GM19043 (cell line): Measurements from ENCODE around the gene C1orf50.
"Not testable (repeated sequence)": the region's sequence is repeated elsewhere in the genome, so short reads cannot be mapped to it uniquely, and the experiment has no call there.

Experiments
- ATAC-seq: cut with Tn5 transposase; IDR thresholded peaks from one replicate; pipeline ENCODE4 v1.9.1; 2021; ENCODE audit warnings: low read depth; ENCODE audit not compliant: unreplicated experiment

C1orf50 gene

DNA sequence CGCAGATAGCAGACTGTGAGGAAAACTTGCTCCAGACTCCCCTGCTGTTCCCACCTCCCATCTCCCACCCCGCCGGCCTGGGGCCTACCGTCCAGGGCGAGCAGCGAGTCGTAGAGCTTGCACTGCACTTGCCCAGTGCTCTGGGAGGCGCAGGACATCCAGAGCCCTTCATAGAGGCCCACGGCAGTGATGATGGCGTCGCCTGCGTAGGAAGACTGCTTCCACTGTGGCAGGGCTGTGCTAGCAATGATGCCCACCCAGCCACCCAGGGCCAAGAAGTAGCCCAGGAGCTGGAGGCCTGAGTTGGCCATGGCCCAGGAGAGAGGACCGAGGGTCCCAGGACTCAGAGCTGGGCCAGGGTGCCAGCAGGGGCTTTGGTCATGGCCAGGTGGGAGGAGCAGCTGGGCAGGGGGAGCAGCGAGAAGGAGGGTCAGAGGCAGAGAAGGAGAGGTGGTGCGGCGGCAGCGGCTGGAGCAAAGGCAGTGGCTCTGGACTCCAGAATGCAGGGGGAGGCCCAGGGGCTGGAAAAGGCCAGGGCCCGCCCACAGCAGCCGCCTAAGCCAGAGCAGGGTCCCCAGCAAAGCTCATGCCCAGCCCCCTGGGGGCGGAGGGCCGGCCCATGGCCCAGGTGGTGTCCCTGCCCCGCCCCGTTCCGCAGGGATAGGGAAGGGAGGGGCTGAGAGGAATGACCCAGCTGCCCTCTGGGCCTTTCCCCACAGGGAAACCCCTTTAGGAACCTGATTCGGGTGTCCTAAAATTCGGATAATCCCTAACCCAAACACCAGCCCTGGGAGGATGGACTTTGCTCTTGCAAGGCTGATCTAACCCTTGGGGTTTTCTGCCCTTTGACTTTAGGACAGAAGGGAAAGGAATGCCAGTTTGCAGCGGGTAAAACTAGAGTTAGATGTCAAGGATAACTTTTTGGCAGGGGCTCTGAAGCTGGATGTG, 27.0 kb upstream of the C1orf50 start, which contains the start of gene CLDN19:
CLDN19 (minus strand) TSS at position 484 of the 948 bp plus-strand sequence; CDS start at position 311, 173 bp downstream.
- no peak for ATAC-seq

- ATAC-seq, result no peak
Measured at GRCh38 chr1:42740851-42741580, 26.0 kb upstream of the C1orf50 start.

DNA sequence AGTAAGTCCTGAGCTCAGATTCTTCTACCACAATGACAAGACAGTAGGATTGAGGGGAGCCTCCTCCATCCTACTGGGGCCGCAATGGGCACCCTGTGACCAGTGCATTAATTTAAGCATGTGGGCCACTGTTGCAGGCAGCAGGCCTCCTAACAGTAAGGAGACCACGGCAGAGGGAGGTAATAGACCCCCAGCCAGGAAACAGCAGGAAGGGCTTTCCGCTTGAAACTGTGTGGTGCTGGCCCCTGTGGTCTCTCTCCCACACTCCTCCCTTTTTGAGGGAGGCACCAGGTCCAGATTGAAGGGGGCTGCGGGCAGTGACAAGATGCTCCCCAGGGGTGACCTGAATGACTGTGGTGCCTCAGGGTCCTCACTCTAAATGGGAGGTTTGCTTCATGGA, 25.3 kb upstream of the C1orf50 start:
- no peak for ATAC-seq

GRCh38 chr1:42742141-42742540, 24.9 kb upstream of the C1orf50 start:
- ATAC-seq, result no peak

GRCh38 chr1:42742617-42743316, 24.3 kb upstream of the C1orf50 start:
- ATAC-seq, result no peak

GRCh38 chr1:42743317-42744147, 23.5 kb upstream of the C1orf50 start:
- no peak for ATAC-seq

GRCh38 chr1:42744148-42744413, 23.0 kb upstream of the C1orf50 start:
- no peak for ATAC-seq

- ATAC-seq, result no peak
Measured at GRCh38 chr1:42745851-42746250, 21.2 kb upstream of the C1orf50 start.

DNA sequence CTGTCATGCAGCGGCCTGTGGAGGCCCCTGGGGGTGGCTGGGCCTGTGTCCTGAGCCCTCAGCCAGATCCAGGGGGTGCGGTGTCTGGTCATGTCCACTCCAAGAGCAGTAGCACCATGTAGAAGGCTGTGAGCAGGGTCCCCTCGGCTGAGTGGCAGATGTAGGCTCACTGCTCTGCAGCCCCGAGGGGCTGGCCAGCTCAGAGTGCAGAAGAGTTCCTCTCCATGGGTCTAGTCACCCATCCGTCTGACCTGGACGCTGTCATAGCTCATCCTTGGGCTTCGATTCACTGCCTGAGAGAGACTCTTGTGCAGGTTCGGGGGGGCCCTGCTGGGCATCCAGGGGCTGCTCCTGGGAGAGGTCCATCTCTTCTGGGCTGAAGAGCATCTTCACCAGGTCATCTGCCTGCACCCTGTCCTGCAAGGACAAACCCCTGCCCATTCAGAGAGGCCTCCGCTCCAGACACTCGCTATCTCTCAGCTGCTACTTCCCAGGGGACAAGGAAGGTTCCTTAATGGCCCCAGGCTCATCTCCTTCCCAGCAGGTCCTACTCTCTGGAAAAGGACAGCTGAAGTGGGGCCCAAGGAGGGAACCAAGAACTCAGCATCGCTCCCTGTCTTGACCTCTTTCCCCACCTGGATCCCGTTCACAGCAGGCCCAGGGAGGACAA, 20.5 kb upstream of the C1orf50 start:
- no peak for ATAC-seq

- ATAC-seq, result no peak
Measured at GRCh38 chr1:42747125-42747524, 19.9 kb upstream of the C1orf50 start.

- ATAC-seq, result no peak
Measured at GRCh38 chr1:42748021-42748420, 19.0 kb upstream of the C1orf50 start.

DNA sequence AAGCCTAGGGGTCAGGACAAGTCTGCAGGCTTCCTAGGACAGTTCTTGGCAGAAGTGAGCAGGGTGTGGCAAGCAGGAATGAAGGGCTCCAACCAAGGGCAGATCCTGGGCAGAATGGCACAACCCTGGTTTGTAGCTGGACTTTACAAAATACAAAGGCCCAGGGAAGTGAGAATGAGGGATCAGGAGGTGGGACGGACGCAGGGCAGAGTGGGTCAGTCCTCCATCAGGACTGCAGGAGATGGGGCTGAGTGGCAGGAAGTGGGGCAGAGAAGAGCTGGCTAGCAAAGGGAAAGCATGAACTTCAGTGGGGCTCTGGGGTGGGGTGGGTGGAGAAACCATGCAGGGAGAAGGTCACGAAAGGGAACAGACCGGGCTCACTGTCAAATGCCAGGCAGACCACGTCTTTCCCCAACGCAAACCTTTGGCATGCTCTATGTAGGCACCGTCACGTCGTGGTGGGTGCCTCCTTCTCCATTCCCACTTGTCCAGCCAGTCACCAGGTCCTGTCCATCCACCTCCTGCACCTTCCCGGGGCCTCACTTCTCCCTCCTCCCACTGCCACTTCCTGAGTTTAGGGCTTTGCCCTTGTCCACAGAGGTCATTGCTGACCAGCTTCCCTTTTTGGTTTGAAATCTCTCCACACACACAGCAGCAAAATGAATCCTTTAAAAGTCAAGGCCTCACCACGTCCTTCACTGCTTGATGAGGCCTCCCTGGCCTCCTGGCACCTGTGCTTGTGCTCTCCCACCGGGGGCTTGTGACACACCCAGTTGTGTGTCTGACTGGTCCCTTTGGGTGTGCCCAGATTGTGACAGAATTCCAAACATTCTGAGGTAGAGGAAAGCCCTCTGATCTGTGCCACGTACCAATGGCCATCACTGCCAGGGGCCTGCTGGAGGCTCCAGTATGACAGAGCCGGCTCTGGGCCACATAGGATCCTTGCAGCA, 18.3 kb upstream of the C1orf50 start:
- ATAC-seq, result no peak

GRCh38 chr1:42750041-42750440, 17.0 kb upstream of the C1orf50 start:
- ATAC-seq, result no peak

GRCh38 chr1:42751511-42752070, 15.5 kb upstream of the C1orf50 start:
- not testable (repeated sequence) for ATAC-seq

GRCh38 chr1:42752284-42752683, 14.8 kb upstream of the C1orf50 start:
- ATAC-seq, result no peak

DNA sequence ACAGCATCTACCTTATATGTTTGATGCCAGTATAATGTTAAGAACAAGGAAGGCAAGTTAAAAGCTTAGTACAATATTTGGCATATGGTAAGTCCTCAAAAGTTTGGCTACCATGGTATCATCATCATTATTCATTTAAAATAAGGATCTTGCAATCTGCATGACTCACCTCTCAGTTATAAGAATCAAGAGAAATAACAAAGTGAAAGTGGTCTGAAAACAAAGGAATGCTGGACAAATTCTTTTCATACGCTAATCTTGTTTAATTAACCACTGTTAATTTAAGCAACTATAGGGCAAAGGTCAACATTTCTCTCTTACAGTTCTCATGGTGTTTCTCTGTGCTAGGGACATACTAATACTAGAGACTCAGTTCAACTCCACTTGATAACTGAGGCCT, 14.0 kb upstream of the C1orf50 start:
- no peak for ATAC-seq

GRCh38 chr1:42756956-42757891, 9.8 kb upstream of the C1orf50 start:
- no peak for ATAC-seq
